Fibroblast of villous mesenchyme (primary cell): ENCODE results near the gene VPS26B. TPM values are rescaled to one million over a fixed set of nuclear protein-coding genes. Genes with fewer than 3 reads are reported as not detected.

ENCODE experiments used
- DNase-seq: peaks from one replicate; pipeline ENCODE4 v3.0.0-alpha.2; 2010; ENCODE audit warnings: low read depth
- H3K4me3 ChIP-seq: 2 replicates; pipeline ENCODE4 v1.5.1; 2011; ENCODE audit warnings: low read depth, mild to moderate bottlenecking, low read length
- CTCF ChIP-seq: IDR thresholded peaks from 2 replicates; pipeline ENCODE4 v1.5.1; 2012; ENCODE audit warnings: low read depth, mild to moderate bottlenecking, low read length; ENCODE audit not compliant: insufficient read depth
- total RNA-seq: library from RNA; depleted of rRNA; stranded (reverse); fragments of >200 nt; gene quantifications from 2 replicates; pipeline ENCODE4 v1.2.3, GENCODE V29; 2012

The VPS26B gene
- total RNA-seq, 1 donor: 41.5 TPM

DNA sequence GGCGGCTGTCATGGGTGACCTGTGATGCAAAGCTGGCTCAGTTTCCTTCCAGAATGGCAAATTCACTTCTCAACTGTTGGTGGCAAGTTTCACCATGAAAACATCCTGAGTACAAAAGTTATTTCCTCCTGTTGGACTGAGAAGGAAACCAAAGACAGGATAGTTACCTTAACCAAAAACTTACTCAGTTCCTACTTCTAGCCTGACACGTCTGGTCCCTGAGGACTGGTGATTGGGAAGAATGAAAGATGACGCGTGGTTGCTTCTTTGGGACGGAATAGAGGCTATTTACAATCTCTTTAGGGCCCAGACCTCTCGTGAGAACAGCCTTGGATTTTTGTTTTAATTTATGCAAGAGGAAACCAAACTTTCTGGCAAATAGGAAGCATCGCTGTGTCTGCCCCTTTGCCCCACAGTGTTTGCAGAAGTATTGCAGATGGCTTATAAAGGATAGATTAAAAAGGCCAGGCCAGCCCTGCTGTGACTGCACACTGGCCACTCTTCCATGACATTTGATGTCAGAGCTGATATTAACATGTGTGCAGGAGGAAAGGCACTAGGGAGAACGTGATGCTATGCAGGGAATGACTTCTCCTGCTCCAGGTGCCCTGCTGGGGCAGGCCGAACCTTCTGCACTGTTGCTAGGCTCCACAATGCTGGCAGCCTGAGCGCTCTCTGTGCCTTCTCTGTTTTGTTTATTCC, 7.6 kb downstream of the VPS26B start:
- no peak for DNase-seq
- TF ChIP-seq CTCF: no peak
- H3K4me3 ChIP-seq: no peak overlapping the region

DNA sequence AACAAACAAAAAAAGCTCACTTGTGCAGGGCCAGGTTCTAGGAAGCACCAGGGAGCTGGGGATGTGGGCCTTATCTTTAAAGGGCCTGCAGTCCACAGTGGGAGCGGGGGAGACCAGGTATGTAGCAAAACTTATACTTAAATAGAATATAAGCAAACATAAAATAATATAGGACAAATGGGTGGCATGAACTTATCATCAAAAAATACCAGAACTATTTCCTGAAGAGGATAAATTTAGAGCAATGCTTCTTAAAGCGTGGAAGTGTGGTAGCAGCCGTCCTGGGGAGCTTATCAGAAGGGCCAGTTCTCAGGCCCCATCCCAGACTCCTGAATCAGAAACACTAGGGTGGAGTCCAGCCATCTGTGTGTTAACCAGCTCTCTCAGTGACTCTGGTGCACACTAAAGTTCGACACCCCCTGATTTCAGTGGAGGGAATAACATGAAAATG, 9.3 kb downstream of the VPS26B start:
- no peak for DNase-seq
- no peak for TF ChIP-seq CTCF

GRCh38 chr11:134235399-134235798, 10.9 kb downstream of the VPS26B start:
- no peak overlapping the region for H3K4me3 ChIP-seq
- DNase-seq: no peak
- no peak for TF ChIP-seq CTCF

More for the DNA sequence above, 9.3 kb downstream of the VPS26B start:
- H3K4me3 ChIP-seq: no peak overlapping the region

GRCh38 chr11:134236834-134237556, 12.5 kb downstream of the VPS26B start:
- H3K4me3 ChIP-seq: no peak overlapping the region
- no peak for TF ChIP-seq CTCF
- no peak for DNase-seq

DNA sequence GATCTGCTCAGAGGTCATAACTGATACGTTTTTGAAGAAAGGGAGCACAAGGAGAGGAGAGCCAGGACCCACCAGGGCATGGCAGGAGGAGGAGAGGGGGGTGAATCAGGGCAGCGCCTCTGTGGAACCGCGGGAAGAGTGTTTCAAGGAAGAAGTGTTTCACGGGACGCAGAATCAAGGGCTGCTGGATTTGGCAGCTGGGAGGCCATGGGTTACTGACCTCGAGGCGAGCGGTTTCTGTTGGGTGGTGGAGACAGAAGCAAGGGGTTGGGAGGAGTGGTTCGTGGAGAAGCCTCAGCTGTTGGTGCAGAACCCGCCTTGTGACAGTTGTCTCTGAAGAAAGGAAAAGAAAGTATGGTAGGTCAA, 13.1 kb downstream of the VPS26B start:
- DNase-seq: no peak
- no peak for TF ChIP-seq CTCF
- H3K4me3 ChIP-seq: no peak overlapping the region

GRCh38 chr11:134238956-134239355, 14.5 kb downstream of the VPS26B start:
- no peak for DNase-seq
- no peak for TF ChIP-seq CTCF
- no peak overlapping the region for H3K4me3 ChIP-seq

GRCh38 chr11:134240592-134240991, 16.1 kb downstream of the VPS26B start:
- DNase-seq: no peak
- no peak overlapping the region for H3K4me3 ChIP-seq
- no peak for TF ChIP-seq CTCF
